Smooth muscle cell (in vitro differentiated cells): ENCODE measurements around the gene KBTBD4. TPM values are rescaled to one million over a fixed set of nuclear protein-coding genes. Genes with fewer than 3 reads are reported as not detected.
A peak's percentile ranks its signal among the peaks of the same experiment; 100 is the strongest.
"Not testable (repeated sequence)": the region's sequence is repeated elsewhere in the genome, so short reads cannot be mapped to it uniquely, and the experiment has no call there.

Experiments used
- DNase-seq: peaks from one replicate; lab custom pipeline; 2025; ENCODE audit not compliant: unreplicated experiment; lab: John Stamatoyannopoulos, UW
- H2AFZ ChIP-seq: fragments of 200-600 bp; sonication (generic); 2 replicates; pipeline ENCODE4 v1.6.0; 2016; ENCODE audit warnings: antibody characterized with exemption, low read depth, mild to moderate bottlenecking
- H3F3A ChIP-seq: fragments of 200-600 bp; sonication (generic); 2 replicates; pipeline ENCODE4 v1.6.0; 2017; ENCODE audit warnings: antibody characterized with exemption, low read depth
- H3K27ac ChIP-seq: fragments of 200-600 bp; sonication (generic); 2 replicates; pipeline ENCODE4 v1.5.1; 2016; ENCODE audit warnings: low read depth, mild to moderate bottlenecking
- H3K27me3 ChIP-seq: fragments of 200-600 bp; sonication (generic); 2 replicates; pipeline ENCODE4 v1.6.1; 2016; ENCODE audit warnings: low read depth, mild to moderate bottlenecking
- H3K36me3 ChIP-seq: fragments of 200-600 bp; sonication (generic); 2 replicates; pipeline ENCODE4 v1.5.1; 2016; ENCODE audit warnings: low read depth
- H3K4me1 ChIP-seq: fragments of 200-600 bp; sonication (generic); 2 replicates; pipeline ENCODE4 v1.5.1; 2016; ENCODE audit warnings: low read depth
- H3K4me2 ChIP-seq: fragments of 200-600 bp; sonication (generic); 2 replicates; pipeline ENCODE4 v1.6.0; 2016; ENCODE audit warnings: mild to moderate bottlenecking
- H3K4me3 ChIP-seq: fragments of 200-600 bp; sonication (generic); 2 replicates; pipeline ENCODE4 v1.5.1; 2016; ENCODE audit warnings: mild to moderate bottlenecking
- H3K79me2 ChIP-seq: fragments of 200-600 bp; sonication (generic); 2 replicates; pipeline ENCODE4 v1.6.0; 2016; ENCODE audit warnings: low read depth, mild to moderate bottlenecking
- H3K9ac ChIP-seq: fragments of 200-600 bp; sonication (generic); 2 replicates; pipeline ENCODE4 v1.6.0; 2016; ENCODE audit warnings: low read depth
- H3K9me3 ChIP-seq: fragments of 200-600 bp; sonication (generic); replicated peaks from 2 replicates; pipeline ENCODE4 v1.5.1; 2016; ENCODE audit warnings: low read depth
- H4K20me1 ChIP-seq: fragments of 200-600 bp; sonication (generic); 2 replicates; pipeline ENCODE4 v1.6.0; 2016; ENCODE audit warnings: low read depth
- WGBS: methylation state at CpG from one replicate; pipeline ENCODE4 v1.1.7; 2016; ENCODE audit warnings: low lambda C conversion rate; 5-methylcytosine and 5-hydroxymethylcytosine counted together
- polyA plus RNA-seq: library from polyadenylated mRNA; unstranded; fragments of >200 nt; fragmentation: Nextera tagmentation; extraction: Ambion mirVana; gene quantifications from 2 replicates; pipeline ENCODE4 v1.2.1, GENCODE V29; 2016
- total RNA-seq: library from RNA; depleted of rRNA; stranded (reverse); fragments of >200 nt; gene quantifications from 2 replicates; pipeline ENCODE4 v1.2.3, GENCODE V29; 2014
- TF ChIP-seq, protein P1 (sequence below): fragments of 200-600 bp; sonication (generic); IDR thresholded peaks from 2 replicates; pipeline ENCODE4 v1.5.1; 2017; ENCODE audit warnings: borderline replicate concordance, mild to moderate bottlenecking, antibody characterized with exemption; ENCODE audit not compliant: insufficient read depth, poor library complexity, severe bottlenecking

Gene KBTBD4
- total and polyA plus RNA-seq, 2 experiments from 2014 or later: 9.4 to 14.2 TPM

DNA sequence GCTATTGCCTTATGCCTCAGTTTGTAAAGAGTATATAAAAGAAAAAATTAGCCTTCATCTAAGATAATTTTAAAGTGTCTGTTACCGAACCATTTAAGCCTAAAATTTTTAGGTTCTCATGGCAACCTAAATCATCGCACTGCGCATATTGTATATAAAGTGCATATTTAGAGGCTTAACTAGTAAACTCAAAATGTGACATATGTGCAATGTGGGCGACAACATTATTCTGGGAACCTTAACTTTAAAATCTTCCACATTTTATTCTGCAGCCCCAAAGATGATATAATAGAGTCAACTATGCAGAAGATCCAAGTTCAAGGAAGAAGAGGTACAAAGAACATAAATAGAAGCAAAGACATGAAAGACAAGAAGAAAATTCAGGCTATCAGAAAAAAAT, 48.8 kb downstream of the KBTBD4 start:
- WGBS: 93% methylated on average over 4 of the region's 4 CpGs
- peaks cover 100% of the 10 kb centered on the region for H4K20me1 ChIP-seq

DNA sequence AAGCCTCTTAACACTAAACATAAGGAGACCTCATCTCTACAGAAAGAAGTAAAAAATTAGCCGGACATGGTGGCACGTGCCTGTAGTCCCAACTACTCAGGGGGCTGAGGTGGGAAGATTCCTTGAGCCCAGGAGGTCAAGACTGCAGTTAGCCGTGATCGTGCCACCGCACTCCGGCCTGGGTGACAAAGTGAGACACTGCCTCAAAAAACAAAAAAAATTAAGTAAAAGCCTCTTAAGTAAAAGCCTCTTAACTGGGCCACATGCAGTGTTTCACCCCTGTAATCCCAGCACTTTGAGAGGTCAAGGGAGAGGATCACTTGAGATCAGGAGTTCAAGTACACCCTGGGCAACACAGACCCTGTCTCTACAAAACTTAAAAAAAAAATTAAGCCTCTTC, 51.6 kb downstream of the KBTBD4 start:
- TF ChIP-seq, protein P1, sequence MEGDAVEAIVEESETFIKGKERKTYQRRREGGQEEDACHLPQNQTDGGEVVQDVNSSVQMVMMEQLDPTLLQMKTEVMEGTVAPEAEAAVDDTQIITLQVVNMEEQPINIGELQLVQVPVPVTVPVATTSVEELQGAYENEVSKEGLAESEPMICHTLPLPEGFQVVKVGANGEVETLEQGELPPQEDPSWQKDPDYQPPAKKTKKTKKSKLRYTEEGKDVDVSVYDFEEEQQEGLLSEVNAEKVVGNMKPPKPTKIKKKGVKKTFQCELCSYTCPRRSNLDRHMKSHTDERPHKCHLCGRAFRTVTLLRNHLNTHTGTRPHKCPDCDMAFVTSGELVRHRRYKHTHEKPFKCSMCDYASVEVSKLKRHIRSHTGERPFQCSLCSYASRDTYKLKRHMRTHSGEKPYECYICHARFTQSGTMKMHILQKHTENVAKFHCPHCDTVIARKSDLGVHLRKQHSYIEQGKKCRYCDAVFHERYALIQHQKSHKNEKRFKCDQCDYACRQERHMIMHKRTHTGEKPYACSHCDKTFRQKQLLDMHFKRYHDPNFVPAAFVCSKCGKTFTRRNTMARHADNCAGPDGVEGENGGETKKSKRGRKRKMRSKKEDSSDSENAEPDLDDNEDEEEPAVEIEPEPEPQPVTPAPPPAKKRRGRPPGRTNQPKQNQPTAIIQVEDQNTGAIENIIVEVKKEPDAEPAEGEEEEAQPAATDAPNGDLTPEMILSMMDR: no peak
- H3K4me3 ChIP-seq: no peak overlapping the region
- no peak for DNase-seq
- no peak overlapping the region for H3K9ac ChIP-seq
- peaks cover 29% of the 10 kb centered on the region for H3F3A ChIP-seq
- WGBS: 93% methylated on average over 6 of the region's 6 CpGs
- peaks cover 100% of the 10 kb centered on the region for H4K20me1 ChIP-seq
- H3K4me1 ChIP-seq: peaks cover 28% of the 10 kb centered on the region
- no peaks in the 10 kb centered on the region for H3K27me3 ChIP-seq
- H2AFZ ChIP-seq: no peak overlapping the region
- no peak overlapping the region for H3K27ac ChIP-seq
- no peaks in the 10 kb centered on the region for H3K36me3 ChIP-seq
- H3K4me2 ChIP-seq: no peak overlapping the region
- H3K79me2 ChIP-seq: peaks cover 96% of the 10 kb centered on the region
- H3K9me3 ChIP-seq: no peaks in the 10 kb centered on the region

More for the DNA sequence above, 48.8 kb downstream of the KBTBD4 start:
- no peak overlapping the region for H2AFZ ChIP-seq
- H3K9me3 ChIP-seq: no peaks in the 10 kb centered on the region
- no peaks in the 10 kb centered on the region for H3K27me3 ChIP-seq
- H3K4me2 ChIP-seq: no peak overlapping the region
- TF ChIP-seq, protein P1: no peak
- no peak for DNase-seq
- H3K27ac ChIP-seq: no peak overlapping the region
- H3K9ac ChIP-seq: no peak overlapping the region
- H3K36me3 ChIP-seq: no peaks in the 10 kb centered on the region
- H3F3A ChIP-seq: peaks cover 8% of the 10 kb centered on the region
- H3K4me1 ChIP-seq: peaks cover 14% of the 10 kb centered on the region
- H3K4me3 ChIP-seq: no peak overlapping the region
- H3K79me2 ChIP-seq: peaks cover 100% of the 10 kb centered on the region

DNA sequence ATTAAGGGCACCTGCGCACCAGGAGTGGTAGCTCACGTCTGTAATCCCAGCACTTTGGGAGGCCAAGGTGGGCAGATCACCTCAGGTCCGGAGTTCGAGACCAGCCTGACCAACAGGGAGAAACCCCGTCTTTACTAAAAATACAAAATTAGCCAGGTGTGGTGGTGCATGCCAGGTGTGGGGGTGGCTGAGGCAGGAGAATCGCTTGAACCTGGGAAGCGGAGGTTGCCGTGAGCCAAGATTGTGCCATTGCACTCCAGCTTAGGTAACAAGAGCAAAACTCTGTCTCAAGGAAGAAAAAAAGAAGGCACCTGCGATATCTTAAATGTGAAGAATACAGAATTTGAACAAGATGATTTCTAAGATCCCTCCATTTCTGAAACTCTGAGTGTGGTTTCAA, 52.7 kb downstream of the KBTBD4 start:
- H3K36me3 ChIP-seq, DNase-seq, H3K9me3 ChIP-seq, H3K4me2 ChIP-seq, H3K9ac ChIP-seq, H2AFZ ChIP-seq, H3K4me3 ChIP-seq, H3K27me3 ChIP-seq: not testable (repeated sequence)
- H3K4me1 ChIP-seq: peaks cover 28% of the 10 kb centered on the region
- H3K27ac ChIP-seq: peak overlapping the region; percentile 95
- H3K79me2 ChIP-seq: peaks cover 96% of the 10 kb centered on the region
- 97% methylated on average over 9 of the region's 9 CpGs for WGBS
- peaks cover 29% of the 10 kb centered on the region for H3F3A ChIP-seq
- peaks cover 99% of the 10 kb centered on the region for H4K20me1 ChIP-seq

DNA sequence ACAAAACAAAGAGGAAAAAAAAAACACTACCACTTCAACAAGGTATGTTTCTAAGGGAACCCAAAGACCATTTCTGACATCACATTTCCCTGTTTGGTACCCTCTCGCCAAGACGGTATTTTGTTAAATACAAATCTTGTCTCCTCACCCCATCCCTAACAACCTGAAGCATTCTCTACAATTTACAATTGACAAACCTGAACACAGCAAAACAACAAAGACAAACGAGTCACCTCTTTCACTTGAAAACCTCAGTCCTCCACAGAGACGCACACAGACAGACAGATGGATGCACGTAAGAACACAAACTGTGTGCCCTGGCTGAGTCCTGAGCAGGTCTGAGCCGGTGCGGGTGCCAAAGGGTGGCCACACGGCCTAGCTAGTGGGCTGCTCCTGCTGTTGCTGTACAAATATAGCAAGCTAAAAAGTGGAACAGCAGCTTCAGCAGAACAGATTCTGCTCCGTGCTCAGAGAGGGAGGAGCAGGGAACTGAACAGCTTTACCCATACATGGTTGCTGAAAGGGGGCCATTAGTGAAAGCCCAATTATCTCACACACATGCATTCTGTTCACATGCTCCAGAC, 54.4 kb downstream of the KBTBD4 start:
- peak overlapping the region; percentile 74 for H3K9ac ChIP-seq

More for the DNA sequence above, 54.4 kb downstream of the KBTBD4 start:
- H3K36me3 ChIP-seq: no peaks in the 10 kb centered on the region
- peaks cover 99% of the 10 kb centered on the region for H4K20me1 ChIP-seq
- TF ChIP-seq, protein P1: no peak
- peaks cover 29% of the 10 kb centered on the region for H3F3A ChIP-seq
- peak overlapping the region; percentile 23 for H3K4me3 ChIP-seq
- H3K79me2 ChIP-seq: peaks cover 96% of the 10 kb centered on the region
- H3K27ac ChIP-seq: peak overlapping the region; percentile 95
- no peak overlapping the region for H2AFZ ChIP-seq
- DNase-seq: no peak
- peaks cover 28% of the 10 kb centered on the region for H3K4me1 ChIP-seq
- WGBS: 35% methylated on average over 9 of the region's 9 CpGs
- H3K27me3 ChIP-seq: no peaks in the 10 kb centered on the region
- no peaks in the 10 kb centered on the region for H3K9me3 ChIP-seq
- H3K4me2 ChIP-seq: peak overlapping the region; percentile 80
